NCI-H1105 treated with DMSO at 0.1 percent for 48 hours (cell line): Measurements from ENCODE around the gene TRMT10B.
"Not testable (repeated sequence)": the region's sequence is repeated elsewhere in the genome, so short reads cannot be mapped to it uniquely, and the experiment has no call there.

Experiments
- DNase-seq: peaks from one replicate; lab custom pipeline; 2025; lab: John Stamatoyannopoulos, UW

TRMT10B gene

GRCh38 chr9:37800631-37801286 is 47.2 kb downstream of the TRMT10B start, which contains the start of gene DCAF10:
TSS of gene DCAF10 (plus strand) at chr9:37800797. CDS start at chr9:37800867, 70 bp downstream.
- DNase-seq: peak; percentile 63

GRCh38 chr9:37801287-37801850 is 47.8 kb downstream of the TRMT10B start:
- DNase-seq: no peak

- no peak for DNase-seq
Observed at GRCh38 chr9:37801959-37802711, 48.5 kb downstream of the TRMT10B start.

- DNase-seq: no peak
Observed at GRCh38 chr9:37806271-37806670, 52.7 kb downstream of the TRMT10B start.

- DNase-seq: not testable (repeated sequence)
Observed at GRCh38 chr9:37809676-37810075, 56.1 kb downstream of the TRMT10B start.

GRCh38 chr9:37811906-37812476 is 58.4 kb downstream of the TRMT10B start:
- DNase-seq: no peak

- DNase-seq: no peak
Observed at GRCh38 chr9:37812773-37813379, 59.3 kb downstream of the TRMT10B start.

- DNase-seq: no peak
Observed at GRCh38 chr9:37818849-37819248, 65.2 kb downstream of the TRMT10B start.

GRCh38 chr9:37820142-37820541 is 66.5 kb downstream of the TRMT10B start:
- no peak for DNase-seq

GRCh38 chr9:37825174-37825573 is 71.6 kb downstream of the TRMT10B start:
- not testable (repeated sequence) for DNase-seq

- DNase-seq: no peak
Observed at GRCh38 chr9:37827483-37828165, 74.0 kb downstream of the TRMT10B start.
